IMR-90 (cell line): ENCODE measurements around the gene FBXW7.

Experiments
- BHLHE40 ChIP-seq: fragments of 150-350 bp; IDR thresholded peaks from 2 replicates; pipeline ENCODE4 v1.6.1; 2016; ENCODE audit warnings: mild to moderate bottlenecking, low read depth, low read length
- CEBPB ChIP-seq: IDR thresholded peaks from 2 replicates; pipeline ENCODE4 v1.6.1; 2012; ENCODE audit warnings: low read depth, low read length, improper control_type of control experiment
- CTCF ChIP-seq: conservative IDR thresholded peaks from 2 replicates; pipeline ENCODE4 v1.5.1; 2012; ENCODE audit warnings: mild to moderate bottlenecking, low read depth, low read length, improper control_type of control experiment
- FOS ChIP-seq: fragments of 150-350 bp; IDR thresholded peaks from 2 replicates; pipeline ENCODE4 v1.6.1; 2016; ENCODE audit warnings: low read depth, low read length
- MAZ ChIP-seq: IDR thresholded peaks from 2 replicates; pipeline ENCODE4 v1.6.1; 2012; ENCODE audit warnings: low read depth, mild to moderate bottlenecking, low read length, improper control_type of control experiment, moderate library complexity, borderline replicate concordance
- MXI1 ChIP-seq: IDR thresholded peaks from 2 replicates; pipeline ENCODE4 v1.6.1; 2012; ENCODE audit warnings: low read depth, mild to moderate bottlenecking, low read length, moderate library complexity, borderline replicate concordance
- POLR2A ChIP-seq: IDR thresholded peaks from 2 replicates; pipeline ENCODE4 v1.6.1; 2012; ENCODE audit warnings: mild to moderate bottlenecking, low read depth, low read length
- RAD21 ChIP-seq: IDR thresholded peaks from 2 replicates; pipeline ENCODE4 v1.6.1; 2012; ENCODE audit warnings: low read length, improper control_type of control experiment
- RCOR1 ChIP-seq: IDR thresholded peaks from 2 replicates; pipeline ENCODE4 v1.6.1; 2012; ENCODE audit warnings: mild to moderate bottlenecking, low read length, improper control_type of control experiment; ENCODE audit not compliant: insufficient replicate concordance
- RFX5 ChIP-seq: IDR thresholded peaks from 2 replicates; pipeline ENCODE4 v1.8.0; 2012; ENCODE audit warnings: low read depth, mild to moderate bottlenecking, low read length, moderate library complexity
- SMC3 ChIP-seq: fragments of 150-350 bp; IDR thresholded peaks from 2 replicates; pipeline ENCODE4 v1.6.1; 2016; ENCODE audit warnings: low read depth, mild to moderate bottlenecking, antibody characterized with exemption, low read length, moderate library complexity
- USF2 ChIP-seq: fragments of 150-350 bp; IDR thresholded peaks from 2 replicates; pipeline ENCODE4 v1.6.1; 2017; ENCODE audit warnings: mild to moderate bottlenecking, antibody characterized with exemption, low read length, low read depth

GRCh38 chr4:152331042-152331441, 204.8 kb downstream of the FBXW7 start:
- no peak for TF ChIP-seq USF2
- no peak for TF ChIP-seq CTCF
- no peak for TF ChIP-seq POLR2A
- TF ChIP-seq CEBPB, result no peak
- no peak for TF ChIP-seq MXI1
- no peak for TF ChIP-seq SMC3
- no peak for TF ChIP-seq BHLHE40
- no peak for TF ChIP-seq RCOR1
- TF ChIP-seq MAZ, result no peak
- TF ChIP-seq RFX5, result no peak
- TF ChIP-seq FOS, result no peak
- TF ChIP-seq RAD21, result no peak
